HepG2 (cell line): ENCODE data around the gene HYI.
"Not testable (repeated sequence)": the region's sequence is repeated elsewhere in the genome, so short reads cannot be mapped to it uniquely, and the experiment has no call there.

ENCODE experiments used
- CTCF ChIP-seq: sonication (generic); formaldehyde crosslinking; IDR thresholded peaks from 2 replicates; pipeline ENCODE4 v1.5.0; 2020; ENCODE audit warnings: mild to moderate bottlenecking, missing genetic modification reagents, moderate library complexity
- FOSL2 ChIP-seq: sonication (generic); formaldehyde crosslinking; IDR thresholded peaks from 2 replicates; pipeline ENCODE4 v1.4.0; 2020; ENCODE audit warnings: missing genetic modification reagents
- JUN ChIP-seq: sonication (generic); formaldehyde crosslinking; IDR thresholded peaks from 2 replicates; pipeline ENCODE4 v1.4.0; 2020; ENCODE audit warnings: mild to moderate bottlenecking, missing genetic modification reagents
- USF2 ChIP-seq, 2 experiments: sonication (generic) in 1 of 2; formaldehyde crosslinking in 1 of 2; IDR thresholded peaks; 2 replicates each; pipeline versions ENCODE4 v1.5.1 to v1.6.1; 2011 to 2020; ENCODE audit warnings: borderline replicate concordance in 1 of 2, low read depth in 1 of 2, low read length in 1 of 2, mild to moderate bottlenecking in 1 of 2, missing genetic modification reagents in 1 of 2, moderate library complexity in 1 of 2
- ZBTB1 ChIP-seq: sonication (generic); formaldehyde crosslinking; IDR thresholded peaks from 2 replicates; pipeline ENCODE4 v1.4.0; 2020; ENCODE audit warnings: missing genetic modification reagents, borderline replicate concordance
- ZSCAN20 ChIP-seq: sonication (generic); formaldehyde crosslinking; IDR thresholded peaks from 2 replicates; pipeline ENCODE4 v1.4.0; 2020; ENCODE audit warnings: missing genetic modification reagents, mild to moderate bottlenecking, borderline replicate concordance

- not testable (repeated sequence) for TF ChIP-seq ZSCAN20 (CRISPR knock-in tag); CTCF (CRISPR knock-in tag); USF2 (IDR thresholded peaks at IDR 0.05; ENCODE audit: low read depth, low read length); USF2 (CRISPR knock-in tag; IDR thresholded peaks at IDR 0.05; ENCODE audit: borderline replicate concordance); FOSL2 (CRISPR knock-in tag); ZBTB1 (CRISPR knock-in tag); JUN (CRISPR knock-in tag)
Observed at GRCh38 chr1:43413426-43413825, 40.3 kb downstream of the HYI start.
